Uterus (tissue), 4 donors: ENCODE data around the gene SURF2. TPM values are rescaled to one million over a fixed set of nuclear protein-coding genes. Genes with fewer than 3 reads are reported as not detected.
"Not testable (repeated sequence)": the region's sequence is repeated elsewhere in the genome, so short reads cannot be mapped to it uniquely, and the experiment has no call there.

Source experiments
- DNase-seq, 2 donors: peaks; one replicate each; pipeline ENCODE4 v3.0.0-alpha.2; 2019 to 2020
- H3K27ac ChIP-seq, 2 donors: fragments of 200-600 bp; sonication (generic); 1 replicate in 1 of 2; 2 replicates in 1 of 2; pipeline ENCODE4 v1.5.1; 2016 to 2018
- H3K27me3 ChIP-seq, 2 donors: fragments of 200-600 bp; sonication (generic); one replicate each; pipeline ENCODE4 v1.5.1; 2018 to 2019; ENCODE audit warnings: control low read depth in 1 of 2
- H3K36me3 ChIP-seq, 2 donors: fragments of 200-600 bp; sonication (generic); one replicate each; pipeline ENCODE4 v1.5.1; 2019; ENCODE audit warnings: control low read depth in 1 of 2
- H3K4me1 ChIP-seq, 2 donors: fragments of 200-600 bp; sonication (generic); one replicate each; pipeline ENCODE4 v1.5.1; 2018 to 2019; ENCODE audit warnings: control low read depth in 1 of 2
- H3K4me3 ChIP-seq, 2 donors: fragments of 200-600 bp; sonication (generic); 1 replicate in 1 of 2; 2 replicates in 1 of 2; pipeline ENCODE4 v1.5.1; 2018 to 2019; ENCODE audit warnings: mild to moderate bottlenecking in 1 of 2
- H3K9me3 ChIP-seq, 2 donors: fragments of 200-600 bp; sonication (generic); one replicate each; pipeline ENCODE4 v1.5.1; 2019; ENCODE audit warnings: control low read depth in 1 of 2
- POLR2A ChIP-seq, 2 donors: fragments of 450-650 bp; IDR thresholded peaks; one replicate each; pipeline ENCODE4 v1.6.1; 2016; ENCODE audit warnings: antibody characterized with exemption in 2 of 2, mild to moderate bottlenecking in 1 of 2, moderate library complexity in 1 of 2
- intact Hi-C: fragments of 100-400 bp; cut with DNase I; formaldehyde crosslinking; loops from one replicate; pipeline ENCODE4 v1.15.1; 2023; ENCODE audit warnings: low total_unique reads
- total RNA-seq, 4 donors: library from RNA; depleted of rRNA in 3 of 4; stranded (reverse); fragments of >200 nt in 3 of 4; gene quantifications; one replicate each; pipeline versions ENCODE4 v1.1.0 to v1.2.4, GENCODE V29; 2014 to 2023
- TF ChIP-seq, protein P1 (sequence below), 4 experiments: fragments of 200-600 bp in 2 of 4; fragments of 450-650 bp in 2 of 4; sonication (generic) in 2 of 4; IDR thresholded peaks; one replicate each; pipeline ENCODE4 v1.5.1; 2016 to 2019; ENCODE audit warnings: antibody characterized with exemption in 4 of 4, mild to moderate bottlenecking in 2 of 4, moderate library complexity in 1 of 4
- donor health status: DM: yes; HTN: yes; CAD: no.

The SURF2 gene
- total RNA-seq, 4 donors from 2014 or later: 0.51 to 15.3 (median 5.9) TPM; not detected in 1

- Histone ChIP-seq H3K9me3 (no peaks in the 10 kb centered on the region), H3K27ac (no peak overlapping the region), H3K36me3 (no peaks in the 10 kb centered on the region), H3K27me3 (no peaks in the 10 kb centered on the region), H3K4me1 (no peaks in the 10 kb centered on the region), H3K4me3 (no peak overlapping the region)
- DNase-seq: peak in 1 of 2 donors; percentile 8
- intact Hi-C loops: no loop called here
- no peak for TF ChIP-seq POLR2A (IDR thresholded peaks at IDR 0.05)
- TF ChIP-seq, protein P1, sequence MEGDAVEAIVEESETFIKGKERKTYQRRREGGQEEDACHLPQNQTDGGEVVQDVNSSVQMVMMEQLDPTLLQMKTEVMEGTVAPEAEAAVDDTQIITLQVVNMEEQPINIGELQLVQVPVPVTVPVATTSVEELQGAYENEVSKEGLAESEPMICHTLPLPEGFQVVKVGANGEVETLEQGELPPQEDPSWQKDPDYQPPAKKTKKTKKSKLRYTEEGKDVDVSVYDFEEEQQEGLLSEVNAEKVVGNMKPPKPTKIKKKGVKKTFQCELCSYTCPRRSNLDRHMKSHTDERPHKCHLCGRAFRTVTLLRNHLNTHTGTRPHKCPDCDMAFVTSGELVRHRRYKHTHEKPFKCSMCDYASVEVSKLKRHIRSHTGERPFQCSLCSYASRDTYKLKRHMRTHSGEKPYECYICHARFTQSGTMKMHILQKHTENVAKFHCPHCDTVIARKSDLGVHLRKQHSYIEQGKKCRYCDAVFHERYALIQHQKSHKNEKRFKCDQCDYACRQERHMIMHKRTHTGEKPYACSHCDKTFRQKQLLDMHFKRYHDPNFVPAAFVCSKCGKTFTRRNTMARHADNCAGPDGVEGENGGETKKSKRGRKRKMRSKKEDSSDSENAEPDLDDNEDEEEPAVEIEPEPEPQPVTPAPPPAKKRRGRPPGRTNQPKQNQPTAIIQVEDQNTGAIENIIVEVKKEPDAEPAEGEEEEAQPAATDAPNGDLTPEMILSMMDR (IDR thresholded peaks at IDR 0.05): no peak
These were observed 28.4 kb upstream of the SURF2 start for GRCh38 chr9:133327834-133328484.

- H3K4me1 ChIP-seq, H3K36me3 ChIP-seq, H3K27me3 ChIP-seq, H3K27ac ChIP-seq, intact Hi-C loops, H3K9me3 ChIP-seq, H3K4me3 ChIP-seq: not testable (repeated sequence)
- TF ChIP-seq, protein P1 (IDR thresholded peaks at IDR 0.05): peak; percentile 31 to 55 (median 44)
- peak in 1 of 2 donors; percentile 19 for DNase-seq
These were observed 26.8 kb upstream of the SURF2 start for GRCh38 chr9:133329306-133330156.

DNA sequence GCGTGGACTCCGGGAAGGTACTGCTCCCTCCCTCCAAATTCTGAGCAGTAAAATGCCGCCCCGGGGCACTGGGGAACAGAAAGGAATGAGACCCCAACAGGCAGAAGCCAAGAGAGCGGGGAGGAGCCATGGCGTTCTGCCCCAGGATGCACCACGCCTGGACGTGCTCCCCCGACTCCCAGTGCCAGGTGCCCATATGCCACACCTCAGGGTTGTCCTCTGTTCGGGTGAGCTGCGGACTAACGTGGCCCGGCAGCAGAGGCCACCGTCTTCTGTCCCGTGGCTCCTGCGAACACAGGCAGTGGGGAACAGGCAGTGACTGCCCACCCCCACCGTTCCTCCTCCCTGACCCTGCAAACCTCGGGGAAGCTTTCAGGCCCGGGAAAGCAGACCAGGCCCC, 25.1 kb upstream of the SURF2 start:
- no peaks in the 10 kb centered on the region for H3K27me3 ChIP-seq
- no peak for DNase-seq
- no peak overlapping the region for H3K27ac ChIP-seq
- H3K4me1 ChIP-seq: peaks cover 7 to 12% of the 10 kb centered on the region in 2 donors
- intact Hi-C loops: no loop called here
- TF ChIP-seq, protein P1 (IDR thresholded peaks at IDR 0.05): no peak
- TF ChIP-seq POLR2A (IDR thresholded peaks at IDR 0.05): no peak
- H3K4me3 ChIP-seq: no peak overlapping the region
- no peaks in the 10 kb centered on the region for H3K36me3 ChIP-seq
- no peaks in the 10 kb centered on the region for H3K9me3 ChIP-seq

GRCh38 chr9:133331641-133332380, 24.5 kb upstream of the SURF2 start:
- Histone ChIP-seq H3K27me3 (no peaks in the 10 kb centered on the region), H3K27ac (no peak overlapping the region), H3K9me3 (no peaks in the 10 kb centered on the region), H3K4me1 (peaks cover 7 to 16% of the 10 kb centered on the region in 2 donors), H3K4me3 (no peak overlapping the region), H3K36me3 (no peaks in the 10 kb centered on the region)
- DNase-seq: no peak
- TF ChIP-seq, protein P1 (IDR thresholded peaks at IDR 0.05): no peak
- no peak for TF ChIP-seq POLR2A (IDR thresholded peaks at IDR 0.05)
- intact Hi-C loops: no loop called here
